Choroid plexus epithelial cell (primary cell): ENCODE data around the gene AFAP1L1.

Experiments
- DNase-seq: peaks from one replicate; pipeline ENCODE4 v3.0.0-alpha.2; 2010; ENCODE audit warnings: low read depth
- H3K4me3 ChIP-seq: 2 replicates; pipeline ENCODE4 v1.5.1; 2011; ENCODE audit warnings: low read depth, mild to moderate bottlenecking, control low read depth, low read length, moderate library complexity
- TF ChIP-seq, protein P1 (sequence below): conservative IDR thresholded peaks from 2 replicates; pipeline ENCODE4 v1.5.1; 2011; ENCODE audit warnings: low read depth, mild to moderate bottlenecking, control low read depth, inconsistent platforms, low read length, moderate library complexity

Gene AFAP1L1

DNA sequence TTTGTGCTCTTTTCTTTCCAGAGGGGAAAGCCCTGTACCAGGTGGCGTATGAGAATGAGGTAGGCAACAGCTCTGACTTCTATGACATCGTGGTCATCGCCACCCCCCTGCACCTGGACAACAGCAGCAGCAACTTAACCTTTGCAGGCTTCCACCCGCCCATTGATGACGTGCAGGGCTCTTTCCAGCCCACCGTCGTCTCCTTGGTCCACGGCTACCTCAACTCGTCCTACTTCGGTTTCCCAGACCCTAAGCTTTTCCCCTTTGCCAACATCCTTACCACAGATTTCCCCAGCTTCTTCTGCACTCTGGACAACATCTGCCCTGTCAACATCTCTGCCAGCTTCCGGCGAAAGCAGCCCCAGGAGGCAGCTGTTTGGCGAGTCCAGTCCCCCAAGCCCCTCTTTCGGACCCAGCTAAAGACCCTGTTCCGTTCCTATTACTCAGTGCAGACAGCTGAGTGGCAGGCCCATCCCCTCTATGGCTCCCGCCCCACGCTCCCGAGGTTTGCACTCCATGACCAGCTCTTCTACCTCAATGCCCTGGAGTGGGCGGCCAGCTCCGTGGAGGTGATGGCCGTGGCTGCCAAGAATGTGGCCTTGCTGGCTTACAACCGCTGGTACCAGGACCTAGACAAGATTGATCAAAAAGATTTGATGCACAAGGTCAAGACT is 96.5 kb downstream of the AFAP1L1 start:
- DNase-seq: no peak
- TF ChIP-seq, protein P1, sequence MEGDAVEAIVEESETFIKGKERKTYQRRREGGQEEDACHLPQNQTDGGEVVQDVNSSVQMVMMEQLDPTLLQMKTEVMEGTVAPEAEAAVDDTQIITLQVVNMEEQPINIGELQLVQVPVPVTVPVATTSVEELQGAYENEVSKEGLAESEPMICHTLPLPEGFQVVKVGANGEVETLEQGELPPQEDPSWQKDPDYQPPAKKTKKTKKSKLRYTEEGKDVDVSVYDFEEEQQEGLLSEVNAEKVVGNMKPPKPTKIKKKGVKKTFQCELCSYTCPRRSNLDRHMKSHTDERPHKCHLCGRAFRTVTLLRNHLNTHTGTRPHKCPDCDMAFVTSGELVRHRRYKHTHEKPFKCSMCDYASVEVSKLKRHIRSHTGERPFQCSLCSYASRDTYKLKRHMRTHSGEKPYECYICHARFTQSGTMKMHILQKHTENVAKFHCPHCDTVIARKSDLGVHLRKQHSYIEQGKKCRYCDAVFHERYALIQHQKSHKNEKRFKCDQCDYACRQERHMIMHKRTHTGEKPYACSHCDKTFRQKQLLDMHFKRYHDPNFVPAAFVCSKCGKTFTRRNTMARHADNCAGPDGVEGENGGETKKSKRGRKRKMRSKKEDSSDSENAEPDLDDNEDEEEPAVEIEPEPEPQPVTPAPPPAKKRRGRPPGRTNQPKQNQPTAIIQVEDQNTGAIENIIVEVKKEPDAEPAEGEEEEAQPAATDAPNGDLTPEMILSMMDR: no peak
- H3K4me3 ChIP-seq: no peak overlapping the region

DNA sequence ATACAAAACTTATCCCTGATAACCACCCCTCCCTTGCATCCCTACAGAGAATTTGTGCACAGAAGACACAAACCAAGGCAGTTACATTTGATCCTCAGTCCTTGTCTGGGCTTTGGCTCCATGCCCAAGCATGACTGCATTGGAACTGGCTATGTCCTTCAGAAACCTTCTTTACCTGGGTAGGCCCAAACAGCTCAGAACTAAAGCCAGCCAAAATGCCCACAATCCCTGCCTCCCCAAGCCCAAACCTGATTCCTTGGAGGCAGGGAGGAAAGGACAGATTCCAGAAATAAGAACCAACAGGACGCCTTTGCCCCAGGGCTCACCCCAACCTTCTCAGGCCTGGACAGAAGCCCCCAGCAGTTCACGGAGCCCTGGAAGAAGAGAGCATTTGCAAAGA is 99.2 kb downstream of the AFAP1L1 start:
- H3K4me3 ChIP-seq: no peak overlapping the region
- no peak for DNase-seq
- TF ChIP-seq, protein P1: no peak

DNA sequence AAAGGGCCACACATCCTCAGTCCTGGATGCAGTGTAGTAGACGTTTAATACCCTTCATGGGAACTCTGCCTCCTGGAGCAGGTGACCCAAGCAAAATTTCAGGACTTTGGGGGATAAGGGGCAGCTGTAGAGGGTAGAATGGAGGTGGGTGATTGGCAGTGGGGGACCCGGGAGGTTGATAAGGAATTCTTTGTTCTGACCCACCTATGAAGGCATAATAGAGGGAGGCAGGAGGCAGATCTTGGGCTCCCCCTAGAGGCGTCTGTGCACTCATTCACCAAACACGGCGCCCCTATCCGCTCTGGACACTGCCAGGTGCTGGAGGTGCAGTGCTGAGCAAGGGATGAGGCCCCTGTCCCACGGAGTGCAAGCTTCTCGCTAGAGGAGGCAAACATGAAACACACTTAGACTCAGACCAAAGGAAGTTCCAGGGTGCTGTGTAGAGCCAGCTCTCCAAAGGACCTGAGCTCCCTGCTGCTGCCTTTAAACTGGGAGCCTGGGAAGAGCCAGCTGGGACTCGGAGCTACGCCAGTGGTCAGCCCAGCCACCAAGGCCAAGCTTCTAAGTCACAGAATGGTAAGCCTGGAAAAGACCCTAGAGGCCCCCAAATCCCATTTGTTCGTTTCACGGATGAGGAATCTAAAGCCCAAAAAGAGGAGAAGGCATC is 99.8 kb downstream of the AFAP1L1 start:
- DNase-seq: peak; percentile 73
- TF ChIP-seq, protein P1: peak; percentile 86
- H3K4me3 ChIP-seq: no peak overlapping the region

DNA sequence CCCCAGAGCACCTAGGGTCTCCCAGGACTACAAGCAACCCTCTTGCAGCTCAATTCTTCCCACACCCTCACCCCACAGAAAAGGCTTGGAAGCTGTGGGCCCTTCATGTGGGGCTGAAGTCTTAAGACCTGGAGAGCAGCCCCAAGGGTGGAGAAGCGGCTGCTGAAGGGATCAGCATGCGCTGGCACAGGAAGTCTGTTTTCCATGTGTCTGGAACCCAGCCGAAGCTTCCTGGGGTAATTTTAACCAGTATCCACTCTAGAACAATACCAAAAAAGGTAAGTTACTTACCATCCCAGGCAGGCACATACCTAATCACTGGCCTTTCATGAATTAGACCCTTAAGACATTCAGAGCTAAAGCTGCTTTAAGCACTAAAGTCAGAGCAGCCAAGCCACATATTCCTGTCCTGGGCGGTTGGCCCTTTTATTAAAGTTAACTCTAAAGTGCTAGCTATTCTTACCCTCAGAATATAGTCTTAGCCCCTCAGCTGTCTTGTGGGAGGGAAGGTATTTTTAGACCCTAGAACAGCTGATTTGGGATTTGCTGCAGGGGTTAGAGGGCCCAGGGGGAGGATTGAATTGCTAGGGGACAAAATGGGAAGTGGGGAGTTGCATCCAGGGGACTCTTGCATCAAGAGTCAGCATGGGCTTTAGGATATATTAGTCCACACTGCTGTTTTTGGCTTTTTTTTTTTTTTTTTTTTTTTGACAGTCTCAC is 100.6 kb downstream of the AFAP1L1 start:
- DNase-seq: no peak
- H3K4me3 ChIP-seq: no peak overlapping the region
- TF ChIP-seq, protein P1: no peak

DNA sequence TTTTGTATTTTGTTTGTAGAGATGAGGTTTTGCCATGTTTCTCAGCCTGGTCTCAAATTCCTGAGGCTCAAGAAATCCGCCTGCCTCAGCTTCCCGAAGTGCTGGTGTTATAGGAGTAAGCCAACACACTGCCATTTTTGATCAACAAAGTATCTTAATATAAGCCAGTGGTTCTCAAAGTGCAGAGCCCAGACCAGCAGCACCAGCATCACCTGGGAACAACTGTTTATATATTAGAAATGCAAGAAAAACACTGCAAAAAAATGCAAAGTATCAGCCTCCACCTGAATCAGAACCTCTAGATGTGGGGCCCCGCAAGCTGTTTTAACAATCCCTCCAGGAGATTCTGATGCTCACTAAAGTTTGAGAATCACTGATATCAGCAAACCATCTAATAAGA is 101.3 kb downstream of the AFAP1L1 start:
- no peak overlapping the region for H3K4me3 ChIP-seq
- TF ChIP-seq, protein P1: no peak
- no peak for DNase-seq

DNA sequence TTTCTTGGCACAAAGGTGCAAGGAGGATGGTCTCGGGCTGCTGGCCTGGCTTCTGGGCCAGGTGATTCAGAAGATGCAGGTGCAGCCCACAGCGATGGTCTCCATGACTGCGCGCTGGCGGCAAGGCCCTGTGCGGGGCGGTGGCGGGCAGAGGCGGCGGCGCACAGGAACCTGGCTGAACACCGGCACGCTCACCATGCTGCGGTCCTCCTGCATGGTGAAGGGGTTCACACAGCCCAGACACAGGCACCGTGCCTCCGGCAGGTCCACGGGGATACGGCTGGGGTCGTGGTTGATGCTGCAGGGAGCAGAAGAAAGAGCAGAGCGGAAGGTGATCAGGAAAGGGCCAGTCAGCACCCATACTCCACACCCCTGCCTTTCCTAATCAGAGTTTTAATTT is 102.6 kb downstream of the AFAP1L1 start:
- TF ChIP-seq, protein P1: no peak
- H3K4me3 ChIP-seq: no peak overlapping the region
- no peak for DNase-seq
